Peyer's patch (tissue), 4 donors: Measurements from ENCODE around the gene NKD1.

Experiments
- POLR2A ChIP-seq, 2 donors: fragments of 450-650 bp; IDR thresholded peaks; one replicate each; pipeline ENCODE4 v1.5.1; 2017; ENCODE audit warnings: antibody characterized with exemption in 2 of 2, mild to moderate bottlenecking in 2 of 2, moderate library complexity in 2 of 2
- TF ChIP-seq, protein P1 (sequence below), 6 experiments: fragments of 450-650 bp in 4 of 6; fragments of 200-600 bp in 2 of 6; sonication (generic) in 1 of 6; IDR thresholded peaks; one replicate each; pipeline ENCODE4 v1.5.1; 2017 to 2019; ENCODE audit warnings: antibody characterized with exemption in 6 of 6, mild to moderate bottlenecking in 3 of 6, moderate library complexity in 1 of 6

DNA sequence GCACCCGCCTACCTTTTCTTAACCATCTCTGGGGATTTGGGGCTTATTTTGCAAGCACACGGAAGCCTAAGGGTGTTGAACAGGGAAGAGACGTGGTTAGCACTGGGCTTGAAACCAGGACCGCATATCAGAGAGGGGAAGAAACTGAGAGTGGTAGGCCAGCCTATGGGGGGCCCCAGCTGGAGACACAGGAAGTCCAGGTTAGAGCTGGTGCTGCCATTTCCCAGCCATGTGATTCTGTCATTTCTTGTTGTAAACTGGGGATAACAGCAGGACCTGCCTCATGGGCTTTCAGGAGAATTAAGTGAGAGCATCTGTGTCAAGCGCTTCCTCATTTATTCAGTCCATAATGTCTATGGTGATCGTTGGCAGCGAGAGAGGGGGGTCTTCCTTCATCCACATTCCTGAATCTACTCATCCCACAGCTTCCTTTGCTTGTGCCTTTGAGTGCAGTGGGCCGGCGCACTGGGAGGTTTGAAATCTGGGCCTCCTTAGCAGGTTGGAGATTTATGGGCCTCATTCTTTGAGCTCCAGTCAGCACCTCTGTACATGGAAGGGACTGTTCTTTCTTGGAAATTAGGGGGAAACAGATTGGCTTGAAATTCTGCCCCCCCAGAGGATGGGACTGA lies 20.1 kb downstream of the NKD1 start:
- TF ChIP-seq, protein P1, sequence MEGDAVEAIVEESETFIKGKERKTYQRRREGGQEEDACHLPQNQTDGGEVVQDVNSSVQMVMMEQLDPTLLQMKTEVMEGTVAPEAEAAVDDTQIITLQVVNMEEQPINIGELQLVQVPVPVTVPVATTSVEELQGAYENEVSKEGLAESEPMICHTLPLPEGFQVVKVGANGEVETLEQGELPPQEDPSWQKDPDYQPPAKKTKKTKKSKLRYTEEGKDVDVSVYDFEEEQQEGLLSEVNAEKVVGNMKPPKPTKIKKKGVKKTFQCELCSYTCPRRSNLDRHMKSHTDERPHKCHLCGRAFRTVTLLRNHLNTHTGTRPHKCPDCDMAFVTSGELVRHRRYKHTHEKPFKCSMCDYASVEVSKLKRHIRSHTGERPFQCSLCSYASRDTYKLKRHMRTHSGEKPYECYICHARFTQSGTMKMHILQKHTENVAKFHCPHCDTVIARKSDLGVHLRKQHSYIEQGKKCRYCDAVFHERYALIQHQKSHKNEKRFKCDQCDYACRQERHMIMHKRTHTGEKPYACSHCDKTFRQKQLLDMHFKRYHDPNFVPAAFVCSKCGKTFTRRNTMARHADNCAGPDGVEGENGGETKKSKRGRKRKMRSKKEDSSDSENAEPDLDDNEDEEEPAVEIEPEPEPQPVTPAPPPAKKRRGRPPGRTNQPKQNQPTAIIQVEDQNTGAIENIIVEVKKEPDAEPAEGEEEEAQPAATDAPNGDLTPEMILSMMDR (IDR thresholded peaks at IDR 0.05): no peak
- no peak for TF ChIP-seq POLR2A (IDR thresholded peaks at IDR 0.05)
